Caco-2 (cell line): ENCODE results near the gene CD52. TPM values are rescaled to one million over a fixed set of nuclear protein-coding genes. Genes with fewer than 3 reads are reported as not detected.

Experiments
- BruUV-seq: library from RNA; stranded (reverse); fragments of 400-500 nt; replicated peaks from 2 replicates; lab custom pipeline; 2021; lab: Mats Ljungman, UMichigan
- CTCF ChIA-PET: fragments of 300-600 bp; sonication (Branson Sonifier 250); formaldehyde crosslinking; loops from one replicate; lab custom pipeline; 2022; ENCODE audit warnings: antibody characterized with exemption; lab: Charles Lee
- POLR2A ChIA-PET: fragments of 300-600 bp; sonication (Branson Sonifier 250); formaldehyde crosslinking; loops from one replicate; lab custom pipeline; 2022; ENCODE audit warnings: antibody characterized with exemption; lab: Charles Lee
- DNase-seq, 2 experiments: peaks; one replicate each; pipeline versions ENCODE4 v3.0.0 to v3.0.0-alpha.2; 2020 to 2022
- H3K27me3 ChIP-seq: replicated peaks from 2 replicates; pipeline ENCODE4 v1.6.0; 2011; ENCODE audit warnings: low read length; ENCODE audit not compliant: control insufficient read depth, insufficient read depth
- H3K36me3 ChIP-seq: 2 replicates; pipeline ENCODE4 v1.5.1; 2011; ENCODE audit warnings: low read length; ENCODE audit not compliant: control insufficient read depth, insufficient read depth
- H3K4me1 ChIP-seq: fragments of 250-450 bp; sonication (Bioruptor Pico); 2 replicates; pipeline ENCODE4 v1.5.1; 2020; ENCODE audit warnings: mild to moderate bottlenecking
- H3K4me3 ChIP-seq: 2 replicates; pipeline ENCODE4 v1.5.1; 2011; ENCODE audit warnings: low read depth, mild to moderate bottlenecking, control low read depth, low read length
- H3K9me3 ChIP-seq: fragments of 250-450 bp; sonication (Bioruptor Pico); 2 replicates; pipeline ENCODE4 v1.5.1; 2020; ENCODE audit warnings: mild to moderate bottlenecking, moderate library complexity
- H3K27ac Mint-ChIP-seq: one replicate; pipeline ENCODE4 v1.8.0; 2022; ENCODE audit warnings: mixed read lengths; ENCODE audit not compliant: unreplicated experiment
- H3K27me3 Mint-ChIP-seq: one replicate; pipeline ENCODE4 v1.8.0; 2022; ENCODE audit warnings: mixed read lengths; ENCODE audit not compliant: insufficient read depth, unreplicated experiment
- H3K36me3 Mint-ChIP-seq: one replicate; pipeline ENCODE4 v1.8.0; 2022; ENCODE audit warnings: mild to moderate bottlenecking, mixed read lengths; ENCODE audit not compliant: insufficient read depth, unreplicated experiment
- H3K4me1 Mint-ChIP-seq: one replicate; pipeline ENCODE4 v1.8.0; 2022; ENCODE audit warnings: low read depth, mixed read lengths; ENCODE audit not compliant: unreplicated experiment
- H3K4me3 Mint-ChIP-seq: one replicate; pipeline ENCODE4 v1.8.0; 2022; ENCODE audit warnings: mild to moderate bottlenecking, moderate library complexity, mixed read lengths; ENCODE audit not compliant: unreplicated experiment
- H3K9me3 Mint-ChIP-seq: one replicate; pipeline ENCODE4 v1.8.0; 2022; ENCODE audit warnings: mixed read lengths; ENCODE audit not compliant: unreplicated experiment
- CTCF ChIP-seq, 2 experiments: fragments of 200-600 bp in 1 of 2; IDR thresholded peaks; 1 replicate in 1 of 2; 2 replicates in 1 of 2; pipeline versions ENCODE4 v1.5.1 to v1.8.0; 2011 to 2022; ENCODE audit warnings: antibody characterized with exemption in 1 of 2, control low read depth in 1 of 2, inconsistent platforms in 1 of 2, low read depth in 1 of 2, low read length in 1 of 2, mild to moderate bottlenecking in 1 of 2, moderate library complexity in 1 of 2; ENCODE audit not compliant: insufficient read depth in 1 of 2, severe bottlenecking in 1 of 2, unreplicated experiment in 1 of 2
- intact Hi-C: fragments of 100-400 bp; cut with micrococcal nuclease; formaldehyde crosslinking; loops from one replicate; pipeline ENCODE4 v1.10.0; 2022; ENCODE audit not compliant: unreplicated experiment
- total RNA-seq: library from RNA; stranded (reverse); gene quantifications from 2 replicates; pipeline ENCODE4 v1.2.3, GENCODE V29; 2022

The CD52 gene
- total RNA-seq, 1 experiment from 2014 or later: not detected

- H3K9me3 ChIP-seq: no peaks in the 10 kb centered on the region
- no peak overlapping the region for H3K4me3 Mint-ChIP-seq
- H3K36me3 ChIP-seq: no peaks in the 10 kb centered on the region
- POLR2A ChIA-PET: interaction anchor here (2.8 kb wide), 1 partner anchor 10 kb away, joined by 25 read pairs; no protein-coding TSS in a partner anchor
- peak; percentile 52 to 72 for DNase-seq
- no peaks in the 10 kb centered on the region for H3K27me3 Mint-ChIP-seq
- H3K4me3 ChIP-seq: no peak overlapping the region
- no peaks in the 10 kb centered on the region for H3K9me3 Mint-ChIP-seq
- H3K27ac Mint-ChIP-seq: peak overlapping the region; percentile 100
- H3K4me1 ChIP-seq: peaks cover 40% of the 10 kb centered on the region
- TF ChIP-seq CTCF (IDR thresholded peaks at IDR 0.05; ENCODE audit: insufficient read depth in 1 of 2, low read depth in 1 of 2, low read length in 1 of 2, severe bottlenecking in 1 of 2, unreplicated experiment in 1 of 2): no peak
- CTCF ChIA-PET: no interaction called here
- H3K27me3 ChIP-seq: no peaks in the 10 kb centered on the region
- no TSS peak for BruUV-seq
- intact Hi-C loops: no loop called here
- H3K4me1 Mint-ChIP-seq: peaks cover 16% of the 10 kb centered on the region
- H3K36me3 Mint-ChIP-seq: peaks cover 72% of the 10 kb centered on the region
These were observed 31.6 kb downstream of the CD52 start for GRCh38 chr1:26349188-26349876.

GRCh38 chr1:26349877-26350244 lies 32.1 kb downstream of the CD52 start:
- ChIA-PET CTCF (no interaction called here), POLR2A (interaction anchor here (2.8 kb wide), 1 partner anchor 9 kb away, joined by 25 read pairs; no protein-coding TSS in a partner anchor)
- no peak for TF ChIP-seq CTCF (IDR thresholded peaks at IDR 0.05; ENCODE audit: insufficient read depth in 1 of 2, low read depth in 1 of 2, low read length in 1 of 2, severe bottlenecking in 1 of 2, unreplicated experiment in 1 of 2)
- DNase-seq: no peak
- intact Hi-C loops: loop anchor here (5.0 kb wide), 2 partner anchors 82 to 122 kb away; partner anchors contain the start of genes DHDDS and HMGN2
- H3K4me3 ChIP-seq: no peak overlapping the region
- Mint-ChIP-seq H3K36me3 (peaks cover 67% of the 10 kb centered on the region), H3K27me3 (no peaks in the 10 kb centered on the region), H3K4me3 (peak overlapping the region; percentile 79), H3K27ac (peak overlapping the region; percentile 100), H3K4me1 (peaks cover 16% of the 10 kb centered on the region), H3K9me3 (no peaks in the 10 kb centered on the region)
- H3K9me3 ChIP-seq: no peaks in the 10 kb centered on the region
- H3K4me1 ChIP-seq: peaks cover 45% of the 10 kb centered on the region
- H3K36me3 ChIP-seq: no peaks in the 10 kb centered on the region
- BruUV-seq: no TSS peak
- H3K27me3 ChIP-seq: no peaks in the 10 kb centered on the region

GRCh38 chr1:26350343-26350700 lies 32.6 kb downstream of the CD52 start:
- CTCF ChIA-PET: interaction anchor here (0.7 to 1.0 kb wide), 2 partner anchors 9 to 10 kb away, joined by 3 read pairs; no protein-coding TSS in a partner anchor

More at GRCh38 chr1:26350343-26350700, 32.6 kb downstream of the CD52 start:
- Histone ChIP-seq H3K36me3 (no peaks in the 10 kb centered on the region), H3K4me3 (no peak overlapping the region), H3K27me3 (no peaks in the 10 kb centered on the region), H3K9me3 (no peaks in the 10 kb centered on the region), H3K4me1 (peaks cover 50% of the 10 kb centered on the region)
- Mint-ChIP-seq H3K27me3 (no peaks in the 10 kb centered on the region), H3K36me3 (peaks cover 63% of the 10 kb centered on the region), H3K9me3 (no peaks in the 10 kb centered on the region), H3K4me3 (peak overlapping the region; percentile 79), H3K27ac (peak overlapping the region; percentile 100), H3K4me1 (peaks cover 16% of the 10 kb centered on the region)
- no peak for TF ChIP-seq CTCF (IDR thresholded peaks at IDR 0.05; ENCODE audit: insufficient read depth in 1 of 2, low read depth in 1 of 2, low read length in 1 of 2, severe bottlenecking in 1 of 2, unreplicated experiment in 1 of 2)
- no peak for DNase-seq
- TSS peak; percentile 10 for BruUV-seq
- intact Hi-C loops: loop anchor here (5.0 kb wide), 2 partner anchors 82 to 122 kb away; partner anchors contain the start of genes DHDDS and HMGN2
- POLR2A ChIA-PET: interaction anchor here (0.6 to 2.8 kb wide), 5 partner anchors 9 to 82 kb away, joined by 3 to 25 read pairs (median 3); partner anchors contain the start of gene DHDDS
